Fibroblast of lung (primary cell): Measurements from ENCODE around the gene CRPPA. TPM values are rescaled to one million over a fixed set of nuclear protein-coding genes. Genes with fewer than 3 reads are reported as not detected.
A peak's percentile ranks its signal among the peaks of the same experiment; 100 is the strongest.

ENCODE experiments used
- DNase-seq, 2 donors: peaks; one replicate each; pipeline versions ENCODE4 v3.0.0 to v3.0.0-alpha.2; 2010; ENCODE audit warnings: low read depth in 2 of 2
- H2AFZ ChIP-seq: 2 replicates; pipeline ENCODE4 v1.5.1; 2012; ENCODE audit warnings: low read length, control low read depth, inconsistent platforms
- H3K27ac ChIP-seq: 2 replicates; pipeline ENCODE4 v1.5.1; 2011; ENCODE audit warnings: low read length, control low read depth; ENCODE audit not compliant: insufficient read depth
- H3K27me3 ChIP-seq: 2 replicates; pipeline ENCODE4 v1.5.1; 2011; ENCODE audit warnings: mild to moderate bottlenecking, low read length; ENCODE audit not compliant: control insufficient read depth, insufficient read depth
- H3K36me3 ChIP-seq: 2 replicates; pipeline ENCODE4 v1.5.1; 2011; ENCODE audit warnings: low read length; ENCODE audit not compliant: control insufficient read depth, insufficient read depth
- H3K4me1 ChIP-seq: 2 replicates; pipeline ENCODE4 v1.5.1; 2011; ENCODE audit warnings: low read length; ENCODE audit not compliant: control insufficient read depth, insufficient read depth; ENCODE audit errors: extremely low read depth
- H3K4me2 ChIP-seq: 2 replicates; pipeline ENCODE4 v1.5.1; 2011; ENCODE audit warnings: low read length, control low read depth; ENCODE audit not compliant: insufficient read depth; ENCODE audit errors: extremely low read depth
- H3K4me3 ChIP-seq, 4 experiments: fragments of 200-600 bp in 1 of 4; sonication (generic) in 1 of 4; replicated peaks in 1 of 4; 2 replicates each; pipeline ENCODE4 v1.5.1; 2011 to 2016; ENCODE audit warnings: low read length in 4 of 4, low read depth in 3 of 4, mild to moderate bottlenecking in 3 of 4, control low read depth in 2 of 4, inconsistent platforms in 1 of 4, mixed read lengths in 1 of 4; ENCODE audit not compliant: insufficient read depth in 1 of 4; ENCODE audit errors: control extremely low read depth in 1 of 4
- H3K79me2 ChIP-seq: 2 replicates; pipeline ENCODE4 v1.5.1; 2012; ENCODE audit warnings: mild to moderate bottlenecking, low read length, inconsistent platforms; ENCODE audit not compliant: control insufficient read depth, insufficient read depth
- H3K9ac ChIP-seq: 2 replicates; pipeline ENCODE4 v1.5.1; 2011; ENCODE audit warnings: mild to moderate bottlenecking, low read length, control low read depth; ENCODE audit not compliant: insufficient read depth
- H3K9me3 ChIP-seq: 2 replicates; pipeline ENCODE4 v1.5.1; 2012; ENCODE audit warnings: low read depth, low read length; ENCODE audit not compliant: control insufficient read depth, insufficient read depth
- H4K20me1 ChIP-seq: 2 replicates; pipeline ENCODE4 v1.5.1; 2011; ENCODE audit warnings: low read length; ENCODE audit not compliant: control insufficient read depth, insufficient read depth; ENCODE audit errors: extremely low read depth
- CTCF ChIP-seq, 2 donors: IDR thresholded peaks in 1 of 2; conservative IDR thresholded peaks in 1 of 2; 1 replicate in 1 of 2; 2 replicates in 1 of 2; pipeline ENCODE4 v1.5.1; 2011 to 2012; ENCODE audit warnings: low read length in 2 of 2, control low read depth in 1 of 2, inconsistent platforms in 1 of 2, low read depth in 1 of 2, mild to moderate bottlenecking in 1 of 2
- EZH2 ChIP-seq: IDR thresholded peaks from 2 replicates; pipeline ENCODE4 v1.5.1; 2012; ENCODE audit warnings: low read length, control low read depth, mild to moderate bottlenecking; ENCODE audit errors: missing control alignments
- polyA plus RNA-seq, 2 donors: library from polyadenylated mRNA; depleted of rRNA in 1 of 2; stranded (reverse) in 1 of 2; unstranded in 1 of 2; fragments of >200 nt; gene quantifications; 2 replicates each; pipeline ENCODE4 v1.2.1, GENCODE V29; 2011 to 2012; ENCODE audit warnings: missing spikeins in 1 of 2
- total RNA-seq: library from RNA; depleted of rRNA; stranded (reverse); fragments of >200 nt; gene quantifications from 2 replicates; pipeline ENCODE4 v1.2.1, GENCODE V29; 2014

CRPPA gene
- total and polyA plus RNA-seq, 2 donors (not counting 1 experiment from before 2014, with no cell fraction given): 1.0 to 1.5 TPM

GRCh38 chr7:16398146-16399017 lies 23.0 kb downstream of the CRPPA start:
- H3K4me1 ChIP-seq: no peaks in the 10 kb centered on the region
- no peak for TF ChIP-seq EZH2
- TF ChIP-seq CTCF (conservative IDR thresholded peaks at IDR 0.05 in 1 of 2, IDR thresholded peaks at IDR 0.05 in 1 of 2; ENCODE audit: low read depth in 1 of 2, low read length in 2 of 2): no peak
- H3K27ac ChIP-seq: no peak overlapping the region
- H3K27me3 ChIP-seq: no peaks in the 10 kb centered on the region
- H4K20me1 ChIP-seq: no peaks in the 10 kb centered on the region
- no peak overlapping the region for H3K4me2 ChIP-seq
- H3K79me2 ChIP-seq: no peaks in the 10 kb centered on the region
- no peak overlapping the region for H3K4me3 ChIP-seq
- peaks cover 34% of the 10 kb centered on the region for H3K9me3 ChIP-seq
- peak in 1 of 2 donors; percentile 14 for DNase-seq
- H3K36me3 ChIP-seq: no peaks in the 10 kb centered on the region
- no peak overlapping the region for H3K9ac ChIP-seq
- no peak overlapping the region for H2AFZ ChIP-seq

DNA sequence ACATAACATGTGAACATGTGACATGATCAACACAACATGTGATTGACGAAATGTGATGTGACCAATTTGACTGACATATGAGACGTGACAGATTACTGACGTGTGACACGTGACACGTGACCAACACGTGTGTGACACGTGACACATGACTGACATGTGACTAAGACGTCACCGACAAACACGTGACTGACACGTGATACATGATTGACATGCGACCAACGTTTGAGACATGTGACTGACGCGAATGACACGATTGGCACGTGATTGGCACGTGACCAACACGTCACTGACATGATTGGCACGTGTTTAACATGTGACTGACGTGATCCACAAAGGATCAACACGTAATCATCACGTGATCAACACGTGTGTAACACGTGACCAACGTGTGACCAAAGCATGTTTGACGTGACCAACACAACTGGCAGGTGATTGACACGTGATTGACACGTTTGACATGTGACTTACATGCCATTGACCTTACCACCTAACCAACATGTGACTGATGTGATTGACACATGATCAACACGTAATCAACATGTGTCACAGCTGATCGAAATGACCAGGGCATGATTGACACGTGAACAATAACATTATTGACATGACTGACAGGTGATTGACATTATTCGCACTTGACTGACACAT lies 23.7 kb downstream of the CRPPA start:
- Histone ChIP-seq H3K4me3 (no peak overlapping the region), H3K4me2 (no peak overlapping the region), H3K9me3 (peaks cover 34% of the 10 kb centered on the region), H3K27me3 (no peaks in the 10 kb centered on the region), H3K79me2 (no peaks in the 10 kb centered on the region), H3K36me3 (no peaks in the 10 kb centered on the region), H3K9ac (no peak overlapping the region), H3K4me1 (no peaks in the 10 kb centered on the region), H3K27ac (no peak overlapping the region), H4K20me1 (no peaks in the 10 kb centered on the region), H2AFZ (no peak overlapping the region)
- no peak for DNase-seq
- TF ChIP-seq CTCF (conservative IDR thresholded peaks at IDR 0.05 in 1 of 2, IDR thresholded peaks at IDR 0.05 in 1 of 2; ENCODE audit: low read depth in 1 of 2, low read length in 2 of 2): no peak
- TF ChIP-seq EZH2: no peak

- H3K27me3 ChIP-seq: no peaks in the 10 kb centered on the region
- no peak overlapping the region for H3K4me3 ChIP-seq
- H3K4me1 ChIP-seq: no peaks in the 10 kb centered on the region
- H2AFZ ChIP-seq: no peak overlapping the region
- no peak for TF ChIP-seq EZH2
- no peak overlapping the region for H3K27ac ChIP-seq
- peak in 1 of 2 donors; percentile 11 for DNase-seq
- H3K4me2 ChIP-seq: no peak overlapping the region
- no peak overlapping the region for H3K9ac ChIP-seq
- no peaks in the 10 kb centered on the region for H3K79me2 ChIP-seq
- no peaks in the 10 kb centered on the region for H3K36me3 ChIP-seq
- H3K9me3 ChIP-seq: peaks cover 34% of the 10 kb centered on the region
- H4K20me1 ChIP-seq: no peaks in the 10 kb centered on the region
These were observed 24.4 kb downstream of the CRPPA start for GRCh38 chr7:16396766-16397500.
